DND-41 (cell line): ENCODE results near the gene CERS6.

Experiments
- ATAC-seq: fragments of 200-7000 bp; cut with Tn5 transposase; 3 replicates; pipeline ENCODE4 v1.9.1; 2021; ENCODE audit warnings: low read depth; ENCODE audit not compliant: insufficient read depth
- DNase-seq: peaks from one replicate; pipeline ENCODE4 v3.0.0-alpha.2; 2020
- H2AFZ ChIP-seq: 2 replicates; pipeline ENCODE4 v1.6.0; 2012; ENCODE audit warnings: low read depth, low read length
- H3K27ac ChIP-seq: 2 replicates; pipeline ENCODE4 v1.5.1; 2012; ENCODE audit warnings: low read length, inconsistent platforms
- H3K27me3 ChIP-seq: fragments of 200-600 bp; sonication (generic); 2 replicates; pipeline ENCODE4 v1.6.0; 2012; ENCODE audit warnings: low read length, mild to moderate bottlenecking, inconsistent platforms; ENCODE audit not compliant: insufficient read depth, poor library complexity
- H3K36me3 ChIP-seq: 2 replicates; pipeline ENCODE4 v1.5.1; 2012; ENCODE audit warnings: low read length, inconsistent platforms; ENCODE audit not compliant: insufficient read depth
- H3K4me1 ChIP-seq: 2 replicates; pipeline ENCODE4 v1.5.1; 2012; ENCODE audit warnings: mild to moderate bottlenecking, low read length; ENCODE audit not compliant: insufficient read depth
- H3K4me2 ChIP-seq: 2 replicates; pipeline ENCODE4 v1.6.0; 2012; ENCODE audit warnings: mild to moderate bottlenecking, moderate library complexity, low read length, inconsistent platforms; ENCODE audit not compliant: insufficient read depth
- H3K4me3 ChIP-seq, 2 experiments: fragments of 200-600 bp in 1 of 2; shearing (Covaris generic) in 1 of 2; 2 replicates each; pipeline ENCODE4 v1.5.1; 2012 to 2016; ENCODE audit warnings: inconsistent platforms in 2 of 2, low read length in 2 of 2, mild to moderate bottlenecking in 2 of 2, low read depth in 1 of 2, moderate library complexity in 1 of 2
- H3K79me2 ChIP-seq: 2 replicates; pipeline ENCODE4 v1.6.0; 2012; ENCODE audit warnings: low read length, inconsistent platforms; ENCODE audit not compliant: insufficient read depth
- H3K9ac ChIP-seq: 2 replicates; pipeline ENCODE4 v1.6.0; 2012; ENCODE audit warnings: low read depth, mild to moderate bottlenecking, inconsistent platforms, low read length, moderate library complexity
- H3K9me3 ChIP-seq: 2 replicates; pipeline ENCODE4 v1.5.1; 2012; ENCODE audit warnings: low read length, moderate library complexity, mild to moderate bottlenecking, inconsistent platforms; ENCODE audit not compliant: insufficient read depth, severe bottlenecking
- H4K20me1 ChIP-seq: 2 replicates; pipeline ENCODE4 v1.6.0; 2012; ENCODE audit warnings: low read length; ENCODE audit not compliant: insufficient read depth
- CTCF ChIP-seq: IDR thresholded peaks from 2 replicates; pipeline ENCODE4 v1.5.1; 2012; ENCODE audit warnings: borderline replicate concordance, low read length, moderate library complexity, mild to moderate bottlenecking; ENCODE audit not compliant: poor library complexity, severe bottlenecking; ENCODE audit errors: extremely low read depth
- EZH2 ChIP-seq: IDR thresholded peaks from 3 replicates; pipeline ENCODE4 v1.6.1; 2012; ENCODE audit warnings: borderline replicate concordance, low read depth, mild to moderate bottlenecking, moderate library complexity, low read length, inconsistent platforms; ENCODE audit not compliant: severe bottlenecking

Gene CERS6

DNA sequence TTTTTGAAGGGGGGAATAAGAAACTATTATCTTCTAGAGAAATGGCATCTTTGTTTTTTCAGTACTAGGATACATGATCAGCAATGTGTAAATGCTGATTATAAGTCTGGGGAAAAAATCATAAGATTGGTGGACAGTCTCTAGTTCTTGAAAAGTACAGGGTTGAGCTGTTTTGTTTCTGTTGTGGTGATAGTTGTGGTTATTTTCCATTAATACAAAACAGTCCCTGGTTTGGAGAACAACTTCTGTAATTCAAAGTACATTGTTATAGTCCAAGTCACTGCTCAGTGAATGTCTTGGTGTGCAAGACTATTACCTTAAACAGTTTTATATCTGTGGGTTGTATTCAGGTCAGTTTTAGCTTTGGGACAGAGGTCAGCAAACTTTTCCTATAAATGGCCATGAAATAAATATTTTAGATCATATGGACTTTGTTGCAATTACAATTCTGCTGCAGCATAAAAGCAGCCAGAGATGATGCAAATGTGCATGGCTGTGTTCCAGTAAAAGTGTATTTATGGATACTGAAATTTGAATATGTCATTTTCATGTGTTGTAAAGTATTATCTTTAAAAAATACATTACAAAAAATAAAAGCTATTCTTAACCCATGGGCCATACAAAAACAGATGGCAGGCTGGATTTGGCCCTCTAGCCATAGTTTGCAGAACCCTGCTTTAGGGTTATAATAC is 111.0 kb downstream of the CERS6 start:
- no peak overlapping the region for H3K27ac ChIP-seq
- H3K4me1 ChIP-seq, result no peaks in the 10 kb centered on the region
- H3K4me3 ChIP-seq, result no peak overlapping the region
- no peak overlapping the region for H3K4me2 ChIP-seq
- no peak overlapping the region for H2AFZ ChIP-seq
- H3K79me2 ChIP-seq, result no peaks in the 10 kb centered on the region
- DNase-seq (no peak), ATAC-seq (no peak)
- no peaks in the 10 kb centered on the region for H3K9me3 ChIP-seq
- no peaks in the 10 kb centered on the region for H3K27me3 ChIP-seq
- H4K20me1 ChIP-seq, result no peaks in the 10 kb centered on the region
- H3K36me3 ChIP-seq, result peaks cover 11% of the 10 kb centered on the region; the same call in 1 of the 2 replicates
- TF ChIP-seq CTCF (no peak), EZH2 (no peak)
- H3K9ac ChIP-seq, result no peak overlapping the region

- Histone ChIP-seq H3K4me3 (no peak overlapping the region), H3K4me1 (no peaks in the 10 kb centered on the region), H3K36me3 (peaks cover 8% of the 10 kb centered on the region; the same call in 1 of the 2 replicates), H3K4me2 (no peak overlapping the region), H3K79me2 (no peaks in the 10 kb centered on the region), H3K27ac (no peak overlapping the region), H4K20me1 (no peaks in the 10 kb centered on the region), H3K9ac (no peak overlapping the region), H2AFZ (no peak overlapping the region), H3K9me3 (no peaks in the 10 kb centered on the region), H3K27me3 (no peaks in the 10 kb centered on the region)
- DNase-seq, result no peak
- no peak for TF ChIP-seq CTCF
- no peak for TF ChIP-seq EZH2
- ATAC-seq, result no peak
These were observed 111.8 kb downstream of the CERS6 start for GRCh38 chr2:168567836-168568235.

- Histone ChIP-seq H2AFZ (no peak overlapping the region), H3K79me2 (no peaks in the 10 kb centered on the region), H3K4me2 (no peak overlapping the region), H3K27ac (no peak overlapping the region), H3K9me3 (no peaks in the 10 kb centered on the region), H3K27me3 (no peaks in the 10 kb centered on the region), H4K20me1 (no peaks in the 10 kb centered on the region), H3K4me3 (no peak overlapping the region), H3K4me1 (no peaks in the 10 kb centered on the region), H3K9ac (no peak overlapping the region), H3K36me3 (peaks cover 4% of the 10 kb centered on the region; the same call in 1 of the 2 replicates)
- TF ChIP-seq CTCF, result no peak
- no peak for TF ChIP-seq EZH2
- ATAC-seq (no peak), DNase-seq (no peak)
These were observed 112.6 kb downstream of the CERS6 start for GRCh38 chr2:168568476-168569267.
